Stomach (tissue), 9 donors: ENCODE results near the gene KRT5. TPM values are rescaled to one million over a fixed set of nuclear protein-coding genes. Genes with fewer than 3 reads are reported as not detected.
"Not testable (repeated sequence)": the region's sequence is repeated elsewhere in the genome, so short reads cannot be mapped to it uniquely, and the experiment has no call there.

Experiments used
- DNase-seq, 2 donors: peaks; one replicate each; pipeline versions ENCODE4 v3.0.0 to v3.0.0-alpha.2; 2013 to 2019
- H3K27ac ChIP-seq, 5 donors: fragments of 200-600 bp in 4 of 5; sonication (generic) in 4 of 5; one replicate each; pipeline ENCODE4 v1.5.1; 2013 to 2019; ENCODE audit warnings: mild to moderate bottlenecking in 1 of 5, moderate library complexity in 1 of 5
- H3K27me3 ChIP-seq, 3 donors: fragments of 200-600 bp; sonication (generic); one replicate each; pipeline ENCODE4 v1.5.1; 2017 to 2019; ENCODE audit warnings: mixed run types in 1 of 3
- H3K36me3 ChIP-seq, 4 donors: fragments of 200-600 bp; sonication (generic); 1 replicate in 3 of 4; 2 replicates in 1 of 4; pipeline ENCODE4 v1.5.1; 2016 to 2019
- H3K4me1 ChIP-seq, 4 donors: fragments of 200-600 bp; sonication (generic); one replicate each; pipeline ENCODE4 v1.5.1; 2016 to 2019
- H3K4me3 ChIP-seq, 4 donors: fragments of 200-600 bp; sonication (generic) in 3 of 4; one replicate each; pipeline ENCODE4 v1.5.1; 2016 to 2019; ENCODE audit warnings: mild to moderate bottlenecking in 1 of 4
- H3K9me3 ChIP-seq, 4 donors: fragments of 200-600 bp; sonication (generic); one replicate each; pipeline ENCODE4 v1.5.1; 2016 to 2019
- CTCF ChIP-seq, 7 experiments: fragments of 450-650 bp in 4 of 7; fragments of 200-600 bp in 3 of 7; sonication (generic) in 3 of 7; IDR thresholded peaks; one replicate each; pipeline ENCODE4 v1.5.1; 2016 to 2019; ENCODE audit warnings: antibody characterized with exemption in 7 of 7, control low read depth in 2 of 7, mild to moderate bottlenecking in 1 of 7
- EP300 ChIP-seq: sonication (generic); formaldehyde crosslinking; IDR thresholded peaks from one replicate; pipeline ENCODE4 v1.6.1; 2017; ENCODE audit warnings: antibody characterized with exemption
- POLR2A ChIP-seq, 4 donors: fragments of 450-650 bp; IDR thresholded peaks; one replicate each; pipeline ENCODE4 v1.6.1; 2016; ENCODE audit warnings: antibody characterized with exemption in 4 of 4, control low read depth in 2 of 4, mild to moderate bottlenecking in 1 of 4, moderate library complexity in 1 of 4
- POLR2AphosphoS5 ChIP-seq, 3 donors: sonication (generic); formaldehyde crosslinking; IDR thresholded peaks; one replicate each; pipeline ENCODE4 v1.6.1; 2016; ENCODE audit warnings: antibody characterized with exemption in 3 of 3
- WGBS, 5 donors: extraction: QIAGEN DNeasy Blood & Tissue Kit in 3 of 5; methylation state at CpG; one replicate each; pipeline versions ENCODE4 v1.1.5 to v1.1.7; 2013 to 2018; 5-methylcytosine and 5-hydroxymethylcytosine counted together
- intact Hi-C: fragments of 100-400 bp; cut with DNase I; formaldehyde crosslinking; loops from one replicate; pipeline ENCODE4 v1.15.1; 2023; ENCODE audit warnings: low total_unique reads
- polyA plus RNA-seq, 3 donors: library from polyadenylated mRNA; stranded (reverse); fragments of 200-250 nt; gene quantifications; one replicate each; pipeline ENCODE4 v1.2.3, GENCODE V29; 2013
- total RNA-seq, 5 donors: library from RNA; depleted of rRNA; stranded (reverse); fragments of >200 nt; gene quantifications; one replicate each; pipeline versions ENCODE4 v1.1.0 to v1.2.3, GENCODE V29; 2014 to 2016
- donor health status: healthy with polysubstance abuse.
- donor health status: Bipolar disorder and iron deficiency.
- donor health status: healthy.

KRT5 gene
- total and polyA plus RNA-seq, 8 donors = 0.89 to 2,165 (median 9.6) TPM; not detected in 4

DNA sequence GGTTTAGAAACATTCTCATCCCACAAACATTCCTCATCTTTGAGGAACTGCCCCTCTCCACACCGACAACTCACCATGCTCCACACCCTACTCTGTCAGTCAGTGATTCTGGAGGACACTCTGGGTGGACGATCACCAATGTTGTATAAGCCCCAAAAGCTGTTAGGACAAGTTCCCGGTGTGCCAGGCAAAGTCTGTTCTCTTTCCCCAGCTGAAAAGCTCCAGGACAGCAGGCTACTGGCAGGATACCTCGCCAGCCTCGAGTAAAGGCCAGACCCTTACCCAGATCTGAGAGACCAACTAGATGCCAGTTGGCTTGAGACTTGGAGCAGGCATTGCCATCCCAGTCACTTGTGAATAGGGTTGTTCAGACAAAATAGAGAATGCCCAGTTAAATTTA lies 12.0 kb downstream of the KRT5 start:
- peaks cover 0 to 5% (median 0%) of the 10 kb centered on the region in 4 donors for H3K9me3 ChIP-seq
- peaks cover 0 to 9% (median 0%) of the 10 kb centered on the region in 3 donors for H3K27me3 ChIP-seq
- no peaks in the 10 kb centered on the region for H3K36me3 ChIP-seq
- no peak overlapping the region for H3K4me3 ChIP-seq
- TF ChIP-seq CTCF (IDR thresholded peaks at IDR 0.05) = no peak
- no peak for DNase-seq
- intact Hi-C loops = no loop called here
- H3K27ac ChIP-seq = no peak overlapping the region
- peaks cover 0 to 3% (median 0%) of the 10 kb centered on the region in 4 donors for H3K4me1 ChIP-seq
- WGBS, 5 donors = 79 to 88% (median 86%) methylated on average over 5 of the region's 5 CpGs

- intact Hi-C loops = no loop called here
- peak in 1 of 2 donors; percentile 69 for DNase-seq
- Histone ChIP-seq H3K4me1 (peaks cover 0 to 3% (median 0%) of the 10 kb centered on the region in 4 donors), H3K27ac (no peak overlapping the region), H3K9me3 (peaks cover 0 to 5% (median 0%) of the 10 kb centered on the region in 4 donors), H3K4me3 (no peak overlapping the region), H3K36me3 (no peaks in the 10 kb centered on the region), H3K27me3 (peaks cover 0 to 9% (median 0%) of the 10 kb centered on the region in 3 donors)
- 32 to 43% (median 35%) methylated on average over 4 of the region's 4 CpGs for whole genome bisulfite sequencing, 5 donors
- no peak for TF ChIP-seq POLR2AphosphoS5 (IDR thresholded peaks at IDR 0.05)
- no peak for TF ChIP-seq POLR2A (IDR thresholded peaks at IDR 0.05)
- peak in 4 of 7 experiments; percentile 31 to 51 (median 42) for TF ChIP-seq CTCF (IDR thresholded peaks at IDR 0.05)
- no peak for TF ChIP-seq EP300
Observed at GRCh38 chr12:52506858-52507715, 13.1 kb downstream of the KRT5 start.

DNA sequence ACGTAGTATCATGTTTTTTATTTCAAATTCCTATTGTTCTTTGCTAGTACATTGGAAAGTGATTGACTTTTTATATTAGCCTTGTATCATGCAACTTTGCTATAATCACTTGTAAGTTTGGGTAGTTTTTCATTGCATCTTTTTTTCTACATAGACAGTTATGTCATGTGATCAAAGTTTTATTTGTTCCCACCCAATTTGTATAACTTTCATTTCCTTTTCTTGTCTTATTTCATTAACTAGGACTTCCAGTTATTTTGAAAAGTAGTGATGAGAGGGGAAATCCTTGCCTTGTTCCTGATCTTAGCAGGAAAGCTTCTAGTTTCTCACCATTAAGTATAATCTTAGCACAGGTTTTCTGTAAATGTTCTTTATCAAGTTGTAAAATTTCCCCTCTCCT lies 17.3 kb downstream of the KRT5 start:
- DNase-seq = no peak
- Histone ChIP-seq H3K27me3 (peaks cover 0 to under 1% (median 0%) of the 10 kb centered on the region in 3 donors), H3K27ac (no peak overlapping the region), H3K4me3 (no peak overlapping the region), H3K9me3 (no peaks in the 10 kb centered on the region), H3K4me1 (peaks cover 0 to 3% (median 0%) of the 10 kb centered on the region in 4 donors), H3K36me3 (no peaks in the 10 kb centered on the region)
- no peak for TF ChIP-seq CTCF (IDR thresholded peaks at IDR 0.05)
- TF ChIP-seq POLR2AphosphoS5 (IDR thresholded peaks at IDR 0.05) = no peak
- TF ChIP-seq POLR2A (IDR thresholded peaks at IDR 0.05) = no peak
- TF ChIP-seq EP300 = no peak
- intact Hi-C loops = no loop called here
- WGBS, 5 donors = 81 to 88% (median 86%) methylated on average over 1 of the region's 1 CpG

GRCh38 chr12:52501490-52501889 lies 18.7 kb downstream of the KRT5 start:
- no peaks in the 10 kb centered on the region for H3K36me3 ChIP-seq
- no peaks in the 10 kb centered on the region for H3K4me1 ChIP-seq
- no peak for TF ChIP-seq POLR2AphosphoS5 (IDR thresholded peaks at IDR 0.05)
- TF ChIP-seq POLR2A (IDR thresholded peaks at IDR 0.05) = no peak
- no peak for TF ChIP-seq CTCF (IDR thresholded peaks at IDR 0.05)
- TF ChIP-seq EP300 = no peak
- WGBS, 5 donors = 71 to 80% (median 72%) methylated on average over 7 of the region's 7 CpGs
- H3K27ac ChIP-seq = no peak overlapping the region
- intact Hi-C loops = no loop called here
- no peaks in the 10 kb centered on the region for H3K9me3 ChIP-seq
- DNase-seq = no peak
- H3K27me3 ChIP-seq = no peaks in the 10 kb centered on the region
- H3K4me3 ChIP-seq = no peak overlapping the region

- H3K36me3 ChIP-seq, H3K27ac ChIP-seq, DNase-seq, H3K27me3 ChIP-seq, intact Hi-C loops, H3K4me3 ChIP-seq, H3K4me1 ChIP-seq, H3K9me3 ChIP-seq: not testable (repeated sequence)
- WGBS, 5 donors = 66 to 77% (median 75%) methylated on average over 6 of the region's 6 CpGs
Observed at GRCh38 chr12:52500574-52500973, 19.6 kb downstream of the KRT5 start.
